ENCODE data around the gene OR10C1.
"Not testable (repeated sequence)": the region's sequence is repeated elsewhere in the genome, so short reads cannot be mapped to it uniquely, and the experiment has no call there.

Gene OR10C1

DNA sequence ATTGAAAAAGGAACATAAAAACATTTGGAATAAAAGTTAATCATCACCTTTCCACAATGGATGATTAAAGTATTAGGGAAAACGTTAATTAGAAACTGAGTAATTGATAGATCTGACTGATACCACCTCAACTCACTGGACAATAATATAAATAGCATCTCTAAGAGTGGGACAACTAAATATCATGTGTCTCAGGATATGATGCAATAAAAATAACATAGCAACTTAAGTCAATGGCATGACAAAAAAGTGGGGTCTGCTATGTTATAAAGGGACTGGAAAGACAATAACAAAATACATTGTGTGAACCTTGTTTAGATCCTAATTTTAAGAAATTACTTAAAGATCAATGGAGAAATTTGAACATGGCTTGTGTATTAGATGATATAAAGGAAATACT lies 14.0 kb upstream of the OR10C1 start:
- TF ChIP-seq, protein P1, sequence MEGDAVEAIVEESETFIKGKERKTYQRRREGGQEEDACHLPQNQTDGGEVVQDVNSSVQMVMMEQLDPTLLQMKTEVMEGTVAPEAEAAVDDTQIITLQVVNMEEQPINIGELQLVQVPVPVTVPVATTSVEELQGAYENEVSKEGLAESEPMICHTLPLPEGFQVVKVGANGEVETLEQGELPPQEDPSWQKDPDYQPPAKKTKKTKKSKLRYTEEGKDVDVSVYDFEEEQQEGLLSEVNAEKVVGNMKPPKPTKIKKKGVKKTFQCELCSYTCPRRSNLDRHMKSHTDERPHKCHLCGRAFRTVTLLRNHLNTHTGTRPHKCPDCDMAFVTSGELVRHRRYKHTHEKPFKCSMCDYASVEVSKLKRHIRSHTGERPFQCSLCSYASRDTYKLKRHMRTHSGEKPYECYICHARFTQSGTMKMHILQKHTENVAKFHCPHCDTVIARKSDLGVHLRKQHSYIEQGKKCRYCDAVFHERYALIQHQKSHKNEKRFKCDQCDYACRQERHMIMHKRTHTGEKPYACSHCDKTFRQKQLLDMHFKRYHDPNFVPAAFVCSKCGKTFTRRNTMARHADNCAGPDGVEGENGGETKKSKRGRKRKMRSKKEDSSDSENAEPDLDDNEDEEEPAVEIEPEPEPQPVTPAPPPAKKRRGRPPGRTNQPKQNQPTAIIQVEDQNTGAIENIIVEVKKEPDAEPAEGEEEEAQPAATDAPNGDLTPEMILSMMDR (conservative IDR thresholded peaks at IDR 0.05), result no peak
- TF ChIP-seq ZFX (IDR thresholded peaks at IDR 0.05), result no peak
- no peak overlapping the region for H3K27ac ChIP-seq

DNA sequence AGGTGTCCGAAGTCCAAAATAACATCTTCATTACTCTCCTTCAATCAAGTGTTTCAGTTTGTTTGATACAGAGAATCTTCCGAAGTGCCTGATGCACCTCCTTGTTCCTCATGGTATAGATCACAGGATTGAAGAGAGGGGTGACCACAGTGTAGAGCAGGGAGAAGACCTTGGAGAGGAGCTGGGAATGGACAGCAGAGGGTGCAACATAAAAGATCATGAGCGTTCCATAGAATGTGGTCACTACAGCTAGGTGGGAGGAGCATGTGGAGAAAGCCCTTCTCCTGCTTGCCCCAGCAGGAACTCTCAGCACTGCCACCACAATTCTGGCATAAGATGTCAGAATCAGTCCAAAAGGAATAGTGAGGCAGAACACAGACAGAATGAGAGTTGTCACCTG lies 12.5 kb upstream of the OR10C1 start:
- TF ChIP-seq, protein P1 (conservative IDR thresholded peaks at IDR 0.05), result no peak
- no peak for TF ChIP-seq ZFX (IDR thresholded peaks at IDR 0.05)

DNA sequence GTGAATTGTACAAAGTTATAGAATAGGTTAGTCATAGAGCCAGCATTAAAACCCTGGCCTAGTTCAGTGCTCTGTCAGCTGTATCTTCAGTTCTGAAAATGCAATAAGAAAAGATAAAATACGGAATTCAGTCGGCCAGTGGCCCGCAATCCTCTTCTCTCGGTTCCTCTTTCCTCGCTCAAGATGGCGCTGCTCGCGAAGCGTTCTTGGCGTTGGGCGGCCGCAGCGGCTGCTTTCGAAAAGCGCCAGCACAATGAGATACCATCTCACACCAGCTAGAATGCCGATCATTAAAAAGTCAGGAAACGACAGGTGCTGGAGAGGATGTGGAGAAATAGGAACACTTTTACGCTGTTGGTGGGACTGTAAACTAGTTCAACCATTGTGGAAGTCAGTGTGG lies 2.4 kb upstream of the OR10C1 start:
- not testable (repeated sequence) for H3K27ac ChIP-seq
- TF ChIP-seq, protein P1 (conservative IDR thresholded peaks at IDR 0.05), result peak; percentile 69

More for the DNA sequence above, 12.5 kb upstream of the OR10C1 start:
- no peak overlapping the region for H3K27ac ChIP-seq

DNA sequence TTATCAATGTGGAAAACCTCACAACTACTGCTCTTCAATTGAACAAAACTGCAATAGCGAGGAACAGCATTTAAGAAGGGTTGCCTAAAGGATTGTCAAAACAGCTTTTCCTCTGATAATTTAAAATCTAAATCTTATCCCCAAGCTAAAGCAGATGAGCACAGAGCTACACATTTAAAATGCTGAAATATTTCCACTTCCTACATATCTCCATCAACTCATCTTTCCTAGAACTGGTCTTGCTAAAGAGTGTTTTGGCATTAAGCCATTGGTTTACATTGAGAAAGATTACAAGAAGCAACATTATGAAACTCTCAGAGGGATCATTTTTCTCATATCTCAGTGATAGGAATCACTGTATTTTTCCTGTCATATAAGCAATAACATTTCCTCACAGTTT lies 3.6 kb downstream of the OR10C1 start:
- TF ChIP-seq ZFX (IDR thresholded peaks at IDR 0.05), result no peak
- TF ChIP-seq, protein P1 (conservative IDR thresholded peaks at IDR 0.05), result no peak
- H3K27ac ChIP-seq, result no peak overlapping the region

DNA sequence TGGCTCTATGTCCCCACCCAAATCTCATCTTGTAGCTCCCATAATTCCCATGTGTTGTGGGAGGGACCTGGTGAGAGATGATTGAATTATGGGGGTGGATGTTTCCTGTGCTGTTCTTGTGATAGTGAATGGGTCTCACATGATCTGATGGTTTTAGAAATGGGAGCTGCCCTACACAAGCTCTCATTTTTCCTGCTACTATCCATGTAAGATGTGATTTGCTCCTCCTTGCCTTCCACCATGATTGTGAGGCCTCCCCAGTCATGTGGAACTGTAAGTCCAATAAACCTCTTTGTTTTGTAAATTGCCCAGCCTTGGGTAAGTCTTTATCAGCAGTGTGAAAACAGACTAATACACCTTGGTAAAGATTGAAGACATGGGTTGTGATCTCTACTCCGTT lies 4.9 kb downstream of the OR10C1 start:
- not testable (repeated sequence) for H3K27ac ChIP-seq

DNA sequence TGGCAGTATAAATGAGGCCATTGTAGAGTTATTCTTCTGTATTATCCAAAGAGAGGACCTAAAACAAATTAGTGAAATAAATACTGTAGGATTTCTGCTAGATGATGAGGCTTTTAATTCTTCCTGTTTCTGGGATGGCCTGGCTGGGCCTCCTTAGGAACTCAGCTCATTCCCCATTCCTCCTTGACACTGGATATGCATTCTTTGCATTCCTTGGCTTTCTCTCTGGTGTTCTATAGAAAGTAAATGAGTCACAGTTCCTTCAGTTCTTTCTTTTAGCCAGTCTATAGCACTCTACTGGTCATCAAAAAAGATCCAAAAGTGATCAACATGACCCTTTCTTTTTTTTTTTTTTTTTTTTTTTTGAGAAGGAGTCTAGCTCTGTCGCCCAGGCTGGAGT lies 8.6 kb downstream of the OR10C1 start:
- no peak for TF ChIP-seq ZFX (IDR thresholded peaks at IDR 0.05)
- TF ChIP-seq, protein P1 (conservative IDR thresholded peaks at IDR 0.05), result no peak
- no peak overlapping the region for H3K27ac ChIP-seq

DNA sequence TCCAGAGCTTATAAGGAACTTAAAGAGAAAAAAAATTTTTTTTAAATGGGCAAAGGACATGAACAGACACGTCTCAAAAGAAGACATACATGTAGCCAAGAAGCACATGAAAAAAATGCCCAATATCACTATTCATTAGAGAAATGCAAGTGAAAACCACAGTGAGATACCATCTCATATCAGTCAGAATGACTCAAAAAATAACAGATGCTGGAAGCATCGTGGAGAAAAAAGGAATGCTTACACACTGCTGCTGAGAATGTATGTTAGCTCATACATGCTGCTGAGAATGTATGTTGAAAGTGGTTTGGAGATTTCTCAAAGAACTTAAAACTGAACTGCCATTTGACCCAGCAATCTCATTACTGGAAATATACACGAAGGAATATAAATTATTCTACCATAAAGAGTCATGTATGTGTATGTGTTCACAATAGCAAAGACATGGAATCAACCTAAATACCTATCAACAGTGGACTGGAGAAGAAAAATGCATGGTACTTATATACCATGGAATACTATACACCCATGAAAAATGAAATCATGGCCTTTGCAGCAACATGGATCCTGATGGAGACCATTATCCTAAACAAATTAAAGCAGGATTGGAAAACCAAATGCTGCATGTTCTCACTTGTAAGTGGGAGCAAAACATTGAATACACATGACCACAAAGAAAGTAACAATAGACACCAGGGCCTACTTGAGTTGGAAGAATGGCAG lies 12.5 kb downstream of the OR10C1 start:
- TF ChIP-seq, protein P1 (conservative IDR thresholded peaks at IDR 0.05), result no peak
- TF ChIP-seq ZFX (IDR thresholded peaks at IDR 0.05), result no peak

DNA sequence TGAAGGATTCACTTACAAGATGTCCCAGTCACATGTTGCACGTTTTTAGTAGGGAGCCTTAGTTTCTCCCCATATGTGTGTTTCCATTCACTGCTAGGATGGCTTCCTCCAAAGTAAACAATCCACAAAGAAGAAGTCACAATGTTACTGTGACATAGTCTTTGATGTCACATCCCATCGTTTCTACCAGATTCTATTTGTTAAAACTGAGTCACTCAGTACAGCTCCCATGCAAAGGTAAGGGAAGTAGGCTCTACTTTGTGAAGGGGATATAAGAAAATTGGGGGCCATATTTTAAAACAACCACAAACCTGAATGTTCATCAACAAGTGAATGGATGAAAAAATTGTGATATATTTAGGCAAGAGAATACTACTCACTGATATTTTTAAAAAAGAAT lies 17.9 kb downstream of the OR10C1 start, which contains the start of the genes OR11A1 and OR2H1:
OR11A1 (minus strand) TSS at position 101 of the 400 bp plus-strand sequence. CDS start 29,430 bp downstream, outside the sequence.
OR2H1 (plus strand) TSS at position 185 of the 400 bp plus-strand sequence. CDS start 4,615 bp downstream, outside the sequence.
- H3K27ac ChIP-seq, result no peak within 1 kb of the TSS

More for the DNA sequence above, 12.5 kb downstream of the OR10C1 start:
- no peak overlapping the region for H3K27ac ChIP-seq

More for the DNA sequence above, 17.9 kb downstream of the OR10C1 start, which contains the start of the genes OR11A1 and OR2H1:
- no peak for TF ChIP-seq ZFX (IDR thresholded peaks at IDR 0.05)
- TF ChIP-seq, protein P1 (conservative IDR thresholded peaks at IDR 0.05), result no peak

All from C4-2B (cell line).